ENCODE results near the gene PDCD6IP.
"Not testable (repeated sequence)": the region's sequence is repeated elsewhere in the genome, so short reads cannot be mapped to it uniquely, and the experiment has no call there.

The PDCD6IP gene

DNA sequence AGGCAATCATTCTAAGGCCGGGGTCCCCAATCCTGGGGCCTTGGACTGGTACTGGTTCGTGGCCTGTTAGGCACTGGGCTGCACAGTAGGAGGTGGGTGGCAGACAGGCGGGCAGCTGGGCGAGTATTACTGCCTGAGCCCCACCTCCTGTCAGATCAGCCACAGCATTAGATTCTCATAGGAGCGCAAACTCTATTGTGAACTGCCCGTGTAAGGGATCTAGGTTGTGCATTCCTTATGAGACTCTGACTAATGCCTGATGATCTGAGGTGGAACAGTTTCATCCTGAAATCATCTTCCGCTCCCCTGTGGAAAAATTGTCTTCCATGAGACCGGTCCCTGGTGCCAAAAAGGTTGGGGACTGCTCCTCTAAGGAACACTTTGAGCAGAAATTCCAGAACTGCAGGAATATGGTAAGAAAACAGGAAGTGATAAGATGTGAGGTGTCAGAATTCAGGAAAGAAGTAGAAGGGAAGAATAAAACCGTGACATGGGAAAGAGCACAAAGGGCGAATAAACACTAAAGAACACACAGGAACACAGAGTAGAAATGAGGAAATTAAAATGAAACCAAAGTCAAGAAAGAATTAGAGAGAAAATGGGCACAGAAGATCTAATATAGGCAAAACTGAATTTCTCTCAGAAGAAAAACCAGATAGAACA is 57.6 kb downstream of the PDCD6IP start:
- no peak for DNase-seq

DNA sequence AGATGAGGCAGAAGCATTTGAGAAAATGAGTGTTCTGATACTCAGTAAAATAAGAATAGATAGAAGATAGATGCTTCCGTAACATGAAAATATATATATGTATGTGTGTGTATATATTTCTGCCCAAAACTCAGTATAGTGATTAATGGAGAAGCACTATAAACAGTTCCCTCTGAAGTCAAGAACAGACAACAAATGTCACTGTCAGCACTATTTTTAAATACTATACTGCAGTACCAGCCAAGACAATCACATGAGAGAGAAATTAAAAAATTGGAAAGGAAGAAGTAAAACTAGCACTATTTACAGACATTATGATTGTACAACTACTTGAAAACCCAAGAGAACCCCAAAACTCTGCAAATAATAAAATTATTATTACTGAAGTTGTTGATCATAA is 59.3 kb downstream of the PDCD6IP start:
- DNase-seq, result not testable (repeated sequence)

DNA sequence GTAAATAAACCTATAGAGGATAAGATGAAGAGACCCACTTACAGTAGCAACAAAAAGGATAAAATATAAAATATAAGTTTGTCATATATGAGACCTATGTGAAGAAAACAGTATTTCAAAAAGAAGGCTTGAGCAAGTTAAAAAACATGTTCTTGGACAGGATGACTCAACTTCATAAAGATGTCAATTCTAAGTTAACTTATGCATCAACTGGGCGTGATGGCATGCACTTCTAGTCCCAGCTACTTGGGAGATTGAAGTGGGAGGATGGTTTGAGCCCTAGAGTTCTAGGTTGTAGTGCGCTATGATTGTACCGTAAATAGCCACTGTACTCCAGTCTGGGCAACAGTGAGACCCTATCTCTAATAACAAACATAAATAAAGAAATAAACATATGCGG is 59.7 kb downstream of the PDCD6IP start:
- no peak for DNase-seq

DNA sequence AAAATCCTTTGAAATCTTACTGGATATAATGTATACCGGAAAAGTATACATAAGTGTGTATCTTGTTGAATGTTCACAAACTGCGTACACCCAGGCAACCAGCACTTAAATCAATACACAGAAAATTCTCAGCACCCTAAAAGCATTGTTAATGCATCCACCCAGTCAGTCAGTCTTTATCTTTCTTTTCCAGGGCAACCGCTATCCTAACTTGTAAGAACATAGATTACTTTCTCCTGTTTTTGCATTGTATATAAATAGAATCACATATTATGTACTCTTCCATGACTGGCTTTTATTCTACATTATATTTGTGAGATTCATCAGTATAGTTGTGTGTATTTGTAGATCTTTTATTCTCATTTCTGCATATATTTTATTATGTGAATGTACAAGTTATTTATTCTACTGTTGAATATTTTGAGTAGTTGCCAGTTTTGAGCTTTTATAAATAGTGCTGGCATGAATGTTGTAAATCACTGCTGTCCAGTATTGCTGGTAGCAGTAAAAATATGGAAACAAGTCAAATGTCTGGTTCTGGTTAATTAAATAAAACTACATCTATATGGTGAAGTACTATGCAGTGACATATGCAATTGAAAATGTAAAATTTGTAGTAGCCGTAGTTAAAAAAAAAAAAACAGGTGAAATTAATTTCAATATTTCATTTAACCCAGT is 62.1 kb downstream of the PDCD6IP start:
- no peak for DNase-seq

- no peak for DNase-seq
Measured at GRCh38 chr3:33865133-33865532, 66.7 kb downstream of the PDCD6IP start.

DNA sequence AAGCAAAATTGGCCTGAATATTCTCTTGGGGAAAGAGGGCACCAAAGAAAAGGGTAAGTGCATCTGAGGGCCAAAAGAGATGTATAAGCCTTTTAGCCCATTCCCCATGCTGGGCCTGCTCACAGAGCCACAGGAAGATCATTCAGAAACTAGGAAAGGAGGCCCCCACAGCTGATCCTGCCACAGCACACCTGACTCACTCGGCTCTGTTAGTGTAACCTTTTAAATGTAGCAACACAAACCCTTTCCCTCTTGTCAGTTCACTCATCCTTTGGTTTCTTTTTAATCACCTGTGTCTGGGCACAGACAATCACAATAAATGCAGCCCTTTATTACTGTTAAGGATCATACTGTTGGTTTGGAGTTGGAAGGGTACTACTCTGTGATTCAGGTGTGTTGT is 69.9 kb downstream of the PDCD6IP start:
- no peak for DNase-seq

GRCh38 chr3:33869977-33870376 is 71.5 kb downstream of the PDCD6IP start:
- no peak for DNase-seq

DNA sequence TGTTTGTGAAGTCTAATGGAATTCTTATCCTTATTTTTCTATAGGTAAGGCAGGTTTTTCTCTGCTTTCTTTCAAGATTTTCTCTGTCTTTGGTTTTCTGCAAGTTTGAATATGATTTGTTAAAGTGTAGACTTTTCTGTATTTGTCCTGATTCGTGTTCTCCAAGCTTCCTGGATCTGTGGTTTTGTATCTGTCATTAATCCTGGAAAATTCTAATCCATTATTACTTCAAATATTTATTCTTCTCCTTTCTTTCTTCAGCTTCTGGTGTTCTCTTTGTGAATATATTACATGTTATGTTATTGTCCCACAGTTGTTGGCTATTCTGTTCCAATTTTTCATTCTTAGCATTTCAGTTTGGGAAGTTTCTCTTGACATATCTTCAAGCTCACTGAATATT is 76.4 kb downstream of the PDCD6IP start:
- no peak for DNase-seq

GRCh38 chr3:33875680-33876079 is 77.2 kb downstream of the PDCD6IP start:
- no peak for DNase-seq

DNA sequence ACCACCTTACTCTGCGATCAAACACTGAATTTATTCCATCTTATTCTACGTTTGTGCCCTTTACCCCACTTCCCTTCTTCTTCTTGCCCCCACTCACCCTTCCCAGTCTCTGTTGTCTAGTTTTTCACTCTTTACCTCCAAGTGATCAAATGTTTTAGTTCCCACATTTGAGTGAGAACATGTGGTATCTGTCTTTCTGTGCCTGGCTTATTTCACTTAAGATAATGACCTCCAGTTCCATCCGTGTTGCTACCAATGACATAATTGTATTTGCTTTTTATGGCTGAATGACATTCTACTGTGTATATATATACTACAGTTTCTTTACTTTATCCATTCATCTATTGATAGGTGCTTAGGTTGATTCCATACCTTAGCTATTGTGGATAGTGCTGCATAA is 78.8 kb downstream of the PDCD6IP start:
- no peak for DNase-seq

GRCh38 chr3:33879540-33879939 is 81.1 kb downstream of the PDCD6IP start:
- DNase-seq, result no peak

GRCh38 chr3:33881156-33882064 is 83.0 kb downstream of the PDCD6IP start:
- DNase-seq, result no peak

DNA sequence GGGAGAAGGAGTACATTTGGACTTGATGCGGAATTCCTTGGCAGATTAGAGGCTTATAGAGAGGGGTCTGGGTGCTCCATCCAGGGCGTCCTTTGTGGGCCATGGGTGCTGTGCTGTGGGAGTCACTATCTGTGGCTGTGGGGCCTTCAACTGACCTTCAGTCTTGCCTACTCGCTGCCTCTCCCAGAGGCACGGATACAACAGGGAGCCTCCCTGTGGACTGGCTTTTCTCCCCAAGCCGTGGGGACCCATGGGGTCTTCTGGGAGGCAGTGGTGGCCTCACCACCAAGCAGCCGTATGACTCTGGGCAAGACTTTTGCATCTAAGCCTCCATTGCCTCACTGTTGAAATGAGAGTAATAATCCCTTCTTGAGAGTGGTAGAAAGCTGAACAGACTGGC is 83.9 kb downstream of the PDCD6IP start:
- DNase-seq, result no peak

DNA sequence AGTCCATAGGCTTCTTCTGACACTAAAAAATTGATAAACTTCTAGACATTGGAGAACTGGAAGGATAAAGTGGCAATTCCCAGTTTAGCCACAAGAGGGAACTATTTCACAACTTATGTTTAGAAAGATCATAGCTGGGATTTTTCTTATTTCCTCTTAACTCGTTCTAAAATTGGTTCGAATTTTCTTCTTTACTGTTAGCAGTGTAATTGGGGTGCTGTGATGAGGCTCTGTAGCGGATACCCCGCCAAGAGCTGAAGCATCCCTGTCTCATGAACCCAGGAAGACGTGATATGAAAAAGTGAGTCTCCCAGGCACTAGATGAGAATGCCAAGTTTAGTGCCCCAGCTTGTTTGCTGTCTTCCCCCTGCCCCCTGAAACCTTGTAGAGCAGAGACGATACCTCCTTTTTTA is 85.1 kb downstream of the PDCD6IP start:
- DNase-seq, result peak; percentile 1

DNA sequence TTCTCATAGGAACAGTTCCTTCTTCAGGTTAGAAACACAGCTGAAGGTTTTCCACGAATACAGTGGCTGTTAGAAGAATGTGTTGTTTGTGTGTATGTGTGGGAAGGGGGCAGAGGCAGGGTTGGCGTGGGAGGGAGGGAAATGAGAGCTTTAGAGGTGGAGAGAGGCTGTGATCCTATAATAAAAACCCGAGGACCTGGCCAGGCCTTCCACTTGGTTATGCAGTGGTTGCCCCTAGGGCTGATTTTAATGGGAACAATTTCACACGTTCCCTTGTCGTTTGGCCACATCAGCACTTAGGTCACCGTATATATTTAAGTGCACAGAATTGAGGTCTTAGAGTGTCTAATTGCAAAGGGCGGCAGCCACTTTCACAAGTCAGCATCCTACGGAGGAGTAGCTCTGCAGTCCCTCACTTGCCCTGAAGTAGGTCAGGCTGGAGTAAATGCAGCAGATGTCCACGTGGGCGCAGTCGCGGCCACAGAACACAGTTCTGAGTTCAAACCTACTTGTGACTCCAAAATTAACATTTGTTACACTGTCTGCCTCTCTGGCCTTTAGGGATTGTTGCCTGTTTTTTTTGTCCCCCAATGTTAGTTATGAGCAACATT is 85.6 kb downstream of the PDCD6IP start:
- DNase-seq, result no peak

- DNase-seq, result no peak
Measured at GRCh38 chr3:33884701-33885100, 86.3 kb downstream of the PDCD6IP start.

DNA sequence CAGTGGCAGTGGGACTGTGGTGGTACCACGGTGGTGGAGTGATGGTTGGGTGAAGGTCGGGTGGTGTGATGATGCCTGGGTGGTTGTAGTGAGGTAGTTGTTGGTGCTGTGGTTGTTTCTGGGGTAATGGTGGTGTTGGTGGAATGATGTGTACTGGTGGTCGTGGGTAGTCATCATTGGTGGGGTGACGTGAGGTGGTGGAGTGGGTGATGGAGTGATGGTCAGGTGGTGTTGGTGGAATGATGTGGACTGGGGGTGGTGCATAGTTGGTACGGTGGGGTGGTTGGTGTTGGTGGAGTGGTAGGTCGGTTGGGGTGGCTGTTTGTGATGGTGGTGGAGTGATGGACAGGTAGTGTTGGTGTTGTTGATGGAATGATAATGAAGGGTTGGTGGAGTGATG is 87.1 kb downstream of the PDCD6IP start:
- DNase-seq, result no peak

- DNase-seq, result no peak
Measured at GRCh38 chr3:33886015-33886414, 87.6 kb downstream of the PDCD6IP start.

GRCh38 chr3:33887478-33887877 is 89.0 kb downstream of the PDCD6IP start:
- no peak for DNase-seq

- no peak for DNase-seq
Measured at GRCh38 chr3:33889394-33890039, 91.1 kb downstream of the PDCD6IP start.

GRCh38 chr3:33892655-33893054 is 94.2 kb downstream of the PDCD6IP start:
- no peak for DNase-seq

GRCh38 chr3:33895658-33896057 is 97.2 kb downstream of the PDCD6IP start:
- DNase-seq, result no peak

GRCh38 chr3:33897306-33897705 is 98.9 kb downstream of the PDCD6IP start:
- DNase-seq, result no peak
